HL-60 (cell line): Measurements from ENCODE around the gene TENM4.

ENCODE experiments used
- CTCF ChIP-seq: IDR thresholded peaks from one replicate; pipeline ENCODE4 v1.5.1; 2011; ENCODE audit warnings: low read length, control low read depth, inconsistent platforms; ENCODE audit not compliant: insufficient read depth
- POLR2AphosphoS5 ChIP-seq: IDR thresholded peaks from 2 replicates; pipeline ENCODE4 v1.6.1; 2012; ENCODE audit warnings: low read depth
- REST ChIP-seq: IDR thresholded peaks from 2 replicates; pipeline ENCODE4 v1.6.1; 2012; ENCODE audit warnings: low read depth; ENCODE audit not compliant: insufficient replicate concordance

- TF ChIP-seq CTCF (no peak), POLR2AphosphoS5 (no peak), REST (no peak)
Observed at GRCh38 chr11:79311461-79311860, 129.4 kb downstream of the TENM4 start.
